CD4-positive, alpha-beta T cell treated with Interleukin-12 subunit alpha and Interleukin-12 subunit beta, for 1 hour (primary cell): ENCODE data around the gene TOPAZ1.

Experiments
- DNase-seq: peaks from one replicate; pipeline ENCODE4 v3.0.0-alpha.2; 2020

TOPAZ1 gene

GRCh38 chr3:44241706-44242105 lies at the start of gene TOPAZ1:
Gene TOPAZ1 (plus strand): TSS chr3:44241886. CDS start chr3:44242054, 168 bp downstream.
- DNase-seq, result no peak

DNA sequence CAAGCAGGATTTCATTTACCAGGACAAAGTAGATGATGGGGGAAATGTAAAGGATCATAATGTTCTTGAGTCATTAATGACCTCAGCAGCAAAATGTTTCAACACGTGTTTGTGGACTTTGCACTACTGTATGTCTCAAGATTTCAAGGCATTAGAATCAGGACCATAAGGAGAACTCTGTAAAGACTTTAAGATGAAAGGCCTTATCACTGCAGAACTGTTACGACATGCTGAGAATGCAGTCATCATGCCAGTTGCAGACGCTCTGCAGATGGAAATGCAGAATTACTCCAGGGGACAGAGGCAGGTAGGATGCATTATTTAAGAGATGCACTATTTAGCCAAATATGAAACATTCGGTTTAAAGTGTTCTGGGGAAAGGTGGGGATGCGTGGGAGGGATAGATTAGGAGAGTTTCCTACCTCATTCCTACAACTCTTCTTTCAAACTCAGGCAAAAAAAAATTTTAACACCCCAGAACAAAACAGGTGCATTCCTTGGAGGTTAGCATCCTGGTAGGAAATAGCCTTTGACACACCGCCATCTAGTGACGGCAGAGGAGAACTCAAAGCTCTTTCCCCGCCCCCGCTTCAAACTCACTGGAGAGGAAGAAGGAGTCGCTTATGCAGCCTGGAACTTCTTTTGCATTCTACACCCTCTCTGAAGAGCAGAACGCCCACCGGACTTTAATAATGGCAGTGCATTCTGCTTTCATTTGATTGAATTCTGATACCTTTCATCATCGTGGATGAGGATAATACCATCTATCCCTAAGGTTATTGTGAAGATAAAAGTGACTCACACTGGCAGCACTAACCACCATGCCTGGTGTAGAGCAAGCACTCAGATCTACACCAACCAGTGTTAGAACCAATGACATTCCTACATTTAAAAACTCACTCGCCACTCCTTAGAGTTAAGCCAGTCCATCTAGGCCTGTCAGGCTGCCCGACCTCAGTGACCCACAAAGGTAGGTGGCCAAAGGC lies 43.1 kb upstream of the TOPAZ1 start:
- DNase-seq, result peak; percentile 59

DNA sequence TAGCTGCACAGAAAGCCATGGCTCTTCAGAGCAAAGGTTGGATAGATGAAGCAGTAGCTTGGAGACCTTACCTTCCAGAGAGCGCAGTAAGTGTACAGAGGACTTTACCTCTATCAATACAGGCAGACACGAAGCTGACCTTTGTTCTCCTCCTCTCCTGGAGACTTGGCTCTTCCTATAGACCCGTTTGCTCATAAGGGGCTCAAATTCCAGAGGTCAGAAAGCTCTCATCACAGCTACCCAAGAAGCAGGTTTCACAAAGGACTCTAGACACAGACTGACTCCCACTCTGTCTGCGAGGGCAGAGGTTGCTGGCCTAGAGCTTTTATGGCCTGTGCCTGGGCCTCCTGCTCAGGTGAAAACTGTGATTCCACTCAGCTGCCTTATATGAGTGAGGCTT lies 35.4 kb upstream of the TOPAZ1 start:
- no peak for DNase-seq

DNA sequence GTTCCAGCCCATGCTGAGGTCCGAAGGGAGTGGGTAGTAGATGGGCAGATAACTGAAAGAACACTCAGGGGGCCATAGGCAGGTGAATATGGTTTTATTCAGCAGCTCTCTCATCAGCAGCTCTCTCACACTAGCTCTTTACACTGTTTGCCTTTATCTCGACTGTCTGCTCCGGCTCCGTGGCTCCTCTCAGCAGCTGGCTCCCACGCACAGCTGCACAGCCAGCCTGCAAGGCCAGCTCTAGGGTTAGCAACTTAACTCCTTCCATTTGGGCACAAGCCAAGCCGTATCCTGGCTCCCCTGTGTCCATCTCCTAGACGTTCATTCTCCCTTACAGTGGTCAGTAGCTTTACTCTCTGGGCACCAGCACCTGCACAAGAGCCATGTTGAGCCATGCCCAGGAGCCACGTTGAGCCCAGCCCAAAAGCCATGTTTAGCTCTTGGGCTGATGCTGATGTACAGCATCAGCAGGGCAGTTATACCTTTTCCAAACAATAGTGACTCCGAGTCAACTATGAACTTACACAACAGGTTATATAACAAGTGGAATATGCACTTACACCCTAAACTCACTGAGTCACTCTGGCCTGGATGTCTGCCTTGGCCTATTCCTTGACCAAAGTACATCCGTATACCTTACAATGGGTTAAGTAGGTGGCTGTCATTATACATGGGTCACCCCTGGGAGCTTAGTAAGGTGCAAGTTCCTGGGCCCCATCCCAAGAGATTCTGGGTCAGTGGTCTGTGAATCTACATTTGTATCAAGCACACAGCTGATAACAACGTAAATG lies 34.6 kb upstream of the TOPAZ1 start:
- no peak for DNase-seq

DNA sequence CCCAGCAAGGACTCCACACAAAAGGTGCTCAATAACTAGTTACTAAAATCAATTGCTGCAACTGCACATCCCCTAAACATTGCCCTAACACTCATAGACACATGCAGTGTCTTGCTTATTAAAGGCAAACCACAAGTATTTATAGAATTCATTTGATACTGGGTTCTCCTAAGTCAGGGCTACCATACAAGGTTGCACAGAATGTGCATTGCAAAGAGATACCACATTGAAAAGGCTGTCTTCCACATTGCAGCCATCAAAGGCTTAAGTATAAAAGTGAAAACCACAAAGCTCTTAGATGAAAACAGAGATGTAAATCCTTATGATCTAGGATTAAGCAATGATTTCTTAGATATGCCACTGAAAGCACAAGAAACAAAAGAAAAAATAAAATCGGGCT lies 33.6 kb upstream of the TOPAZ1 start:
- DNase-seq, result peak; percentile 7

GRCh38 chr3:44208568-44208967 lies 33.1 kb upstream of the TOPAZ1 start:
- DNase-seq, result no peak

DNA sequence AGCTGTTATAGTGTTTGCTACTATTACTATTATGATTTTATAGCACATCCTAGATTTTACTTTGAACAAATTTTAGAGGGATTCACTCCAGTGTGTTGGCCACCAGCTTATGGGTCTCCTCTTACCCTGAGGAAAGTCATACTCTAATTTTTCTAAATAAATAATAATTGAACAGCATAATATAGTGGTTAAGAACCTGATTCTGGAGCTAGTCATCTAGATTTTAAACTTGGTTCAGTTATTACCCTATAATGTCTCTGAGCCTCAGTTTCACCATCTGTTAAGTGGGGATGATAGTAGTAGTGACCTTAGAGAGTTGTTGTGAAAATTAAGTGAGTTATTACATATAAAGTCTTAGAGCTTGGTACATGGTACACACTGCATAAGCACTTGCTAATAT lies 30.7 kb upstream of the TOPAZ1 start:
- no peak for DNase-seq

- DNase-seq, result no peak
Measured at GRCh38 chr3:44222337-44222736, 19.3 kb upstream of the TOPAZ1 start.

- no peak for DNase-seq
Measured at GRCh38 chr3:44223299-44223698, 18.4 kb upstream of the TOPAZ1 start.

GRCh38 chr3:44224131-44224530 lies 17.6 kb upstream of the TOPAZ1 start:
- DNase-seq, result no peak

DNA sequence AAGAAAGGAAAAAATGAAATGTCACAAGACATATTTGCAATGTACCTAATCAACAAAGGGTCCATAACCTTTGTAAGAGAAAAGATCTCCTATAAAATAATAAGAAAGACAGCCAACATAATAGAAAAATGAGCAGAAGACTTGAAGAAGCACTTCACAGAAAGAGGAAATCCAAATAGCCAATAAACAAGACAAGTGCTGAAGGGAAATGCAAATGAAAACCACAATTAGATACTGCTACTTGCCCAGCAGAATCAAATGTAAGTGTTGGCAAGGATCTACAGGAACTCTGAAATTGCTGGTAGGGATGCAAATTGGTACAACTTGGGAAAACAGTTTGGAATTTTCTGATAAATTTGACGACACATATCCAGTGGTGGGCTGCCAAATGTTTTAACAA lies 15.1 kb upstream of the TOPAZ1 start:
- no peak for DNase-seq

GRCh38 chr3:44227632-44228031 lies 14.1 kb upstream of the TOPAZ1 start:
- no peak for DNase-seq

GRCh38 chr3:44228900-44229299 lies 12.8 kb upstream of the TOPAZ1 start:
- no peak for DNase-seq

- no peak for DNase-seq
Measured at GRCh38 chr3:44232407-44232806, 9.3 kb upstream of the TOPAZ1 start.

DNA sequence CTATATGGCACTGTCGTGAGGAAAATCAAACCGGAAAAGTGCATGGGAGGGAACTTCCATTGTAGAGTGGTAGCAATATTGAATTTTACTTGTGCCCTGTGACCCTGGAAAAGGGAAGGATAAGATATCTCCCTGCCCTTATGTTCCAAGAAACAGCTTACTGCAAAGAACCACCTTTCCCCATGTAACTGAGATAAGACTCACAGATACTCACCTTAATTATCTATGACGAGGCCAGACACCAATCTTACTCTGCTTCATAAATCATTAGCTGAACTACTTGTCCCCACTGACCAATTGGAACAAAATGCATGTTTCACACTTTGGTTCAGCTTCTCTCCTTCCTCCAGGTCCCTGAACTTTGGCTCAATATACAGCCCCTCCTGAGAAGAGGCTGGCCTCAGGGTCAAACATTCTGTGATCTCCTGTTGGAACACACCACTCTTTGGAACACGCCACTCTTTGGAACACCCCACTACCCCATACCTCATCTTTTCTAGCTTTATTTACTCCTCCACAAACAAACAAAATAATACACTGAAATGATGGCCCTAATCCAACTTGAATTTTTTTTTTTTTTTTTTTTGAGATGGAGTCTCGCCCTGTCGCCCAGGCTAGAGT lies 6.9 kb upstream of the TOPAZ1 start:
- DNase-seq, result no peak

GRCh38 chr3:44235604-44236484 lies 5.8 kb upstream of the TOPAZ1 start:
- peak; percentile 59 for DNase-seq

- no peak for DNase-seq
Measured at GRCh38 chr3:44236485-44236908, 5.2 kb upstream of the TOPAZ1 start.

GRCh38 chr3:44237161-44237560 lies 4.5 kb upstream of the TOPAZ1 start:
- DNase-seq, result no peak

DNA sequence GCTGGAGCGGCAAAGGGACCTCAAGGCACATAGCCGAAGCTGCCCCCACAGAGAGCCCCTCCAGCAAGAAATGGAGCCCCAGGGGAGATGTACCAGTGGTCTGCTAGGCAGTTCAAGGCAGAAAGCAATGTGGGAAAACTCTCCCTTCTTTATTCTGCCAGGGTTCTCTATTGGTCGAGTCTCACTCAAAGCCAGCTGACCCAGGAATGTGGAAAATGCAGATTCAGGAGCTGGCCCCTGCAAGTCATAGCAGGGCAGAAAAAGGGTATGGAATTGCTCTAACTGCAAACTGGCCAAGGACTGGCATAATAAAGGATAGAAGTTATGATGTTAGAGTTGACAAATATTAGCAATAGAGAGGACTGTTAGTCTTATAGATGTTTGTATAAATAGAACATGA lies 4.0 kb upstream of the TOPAZ1 start:
- DNase-seq, result no peak

DNA sequence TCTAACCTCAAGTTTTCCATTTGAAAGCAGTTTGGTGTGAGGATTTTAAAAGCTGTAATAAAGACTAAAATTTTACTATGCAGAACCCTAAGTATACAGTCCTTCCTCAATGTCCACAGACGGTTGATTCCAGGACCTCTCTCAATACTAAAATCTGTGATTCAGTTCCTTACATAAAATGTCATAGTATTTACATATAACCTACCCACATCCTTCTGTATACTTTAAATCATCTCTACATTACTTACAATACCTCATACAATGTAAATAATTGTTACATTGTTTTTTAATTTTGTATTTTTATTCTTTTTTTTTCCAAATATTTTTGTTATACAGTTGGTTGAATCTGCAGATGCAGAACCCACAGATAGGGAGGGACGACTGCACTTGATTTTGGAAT lies 2.8 kb upstream of the TOPAZ1 start:
- no peak for DNase-seq

DNA sequence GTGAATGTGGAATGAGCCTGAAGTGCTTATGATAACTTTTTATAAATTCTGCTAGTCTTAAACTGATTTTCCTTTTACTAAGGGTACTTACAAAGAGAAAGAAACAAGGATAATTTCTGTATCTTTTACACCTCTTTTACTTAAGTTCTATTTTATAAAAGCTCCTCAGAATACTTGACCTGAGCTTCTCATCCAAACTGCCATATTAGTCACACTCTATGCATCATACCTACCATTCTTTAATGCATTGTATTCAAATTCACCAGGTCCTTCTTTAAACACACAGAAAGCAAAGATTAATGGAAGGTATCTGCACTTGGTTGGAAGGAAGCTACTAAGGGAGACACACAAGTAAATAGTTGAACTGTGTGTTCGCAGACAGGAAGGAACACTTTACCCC lies 1.6 kb upstream of the TOPAZ1 start:
- no peak for DNase-seq

DNA sequence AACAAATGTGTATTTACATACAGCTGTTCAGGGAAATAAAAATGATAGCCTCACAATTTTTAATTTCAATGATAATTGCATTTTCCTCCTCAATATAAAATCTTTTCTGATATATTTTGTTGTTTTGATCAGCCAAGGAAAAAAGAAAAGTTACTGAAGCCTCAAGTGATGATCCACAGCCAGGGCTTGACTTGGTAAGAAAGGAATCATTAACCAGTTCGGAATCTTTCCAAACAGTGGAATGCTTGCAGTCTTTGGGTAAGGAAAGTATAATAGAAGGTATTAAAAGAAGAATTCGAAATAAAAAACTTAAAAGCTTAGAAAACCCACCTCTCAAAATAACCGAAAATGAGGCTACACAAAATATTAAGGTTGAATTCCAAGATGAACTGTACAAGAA lies 1.0 kb downstream of the TOPAZ1 start:
- no peak for DNase-seq
